ENCODE measurements around the gene HOXC10. TPM values are rescaled to one million over a fixed set of nuclear protein-coding genes. Genes with fewer than 3 reads are reported as not detected.

Gene HOXC10
- total and polyA plus RNA-seq, 2 donors (not counting 3 experiments of a cell fraction or from before 2014, with no cell fraction given): 0.18 TPM; not detected in 1

- BruUV-seq (replicated peaks): no TSS peak
- no peaks in the 10 kb centered on the region for H3K4me1 ChIP-seq (ENCODE audit: control insufficient read depth, extremely low read depth, insufficient read depth, low read length)
- peaks cover 77 to 95% of the 10 kb centered on the region in 2 experiments for H3K27me3 ChIP-seq (ENCODE audit: control insufficient read depth in 2 of 2, insufficient read depth in 2 of 2, low read length in 2 of 2)
- DNase-seq (ENCODE audit: low read depth, low spot score) (no peak), FAIRE-seq (no peak)
- intact Hi-C loops (cut with micrococcal nuclease) (no loop called here), dilution Hi-C loops (cut with MboI; ENCODE audit: extremely low pct_ligation_motif_present, low sequenced_read_pairs) (no loop called here)
- no peak overlapping the region for H3K9ac ChIP-seq (replicated peaks; ENCODE audit: extremely low read depth, insufficient read depth, low read length)
- ChIA-PET POLR2A (no interaction called here), CTCF (interaction anchor here (1.2 to 2.2 kb wide), 2 partner anchors 10 to 260 kb away, joined by 3 to 9 read pairs; no protein-coding TSS in a partner anchor)
- H3K4me2 ChIP-seq (ENCODE audit: insufficient read depth, low read length): no peak overlapping the region
- no peak for TF ChIP-seq POLR2A (IDR thresholded peaks at IDR 0.05; ENCODE audit: low read depth, low read length)
- no peak for TF ChIP-seq EZH2 (IDR thresholded peaks at IDR 0.05; ENCODE audit: borderline replicate concordance, low read depth, low read length, severe bottlenecking)
- TF ChIP-seq FOS (IDR thresholded peaks at IDR 0.05; ENCODE audit: borderline replicate concordance, insufficient read depth, low read length): no peak
- TF ChIP-seq JUN (IDR thresholded peaks at IDR 0.05; ENCODE audit: borderline replicate concordance, insufficient read depth, insufficient read length, low read depth): no peak
- TF ChIP-seq, protein P1, sequence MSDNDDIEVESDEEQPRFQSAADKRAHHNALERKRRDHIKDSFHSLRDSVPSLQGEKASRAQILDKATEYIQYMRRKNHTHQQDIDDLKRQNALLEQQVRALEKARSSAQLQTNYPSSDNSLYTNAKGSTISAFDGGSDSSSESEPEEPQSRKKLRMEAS (IDR thresholded peaks at IDR 0.05; ENCODE audit: insufficient read depth, insufficient read length): no peak
- H3K27ac ChIP-seq (ENCODE audit: insufficient read depth, low read depth, low read length): no peak overlapping the region
- no peaks in the 10 kb centered on the region for H4K20me1 ChIP-seq (replicated peaks; ENCODE audit: control insufficient read depth, extremely low read depth, insufficient read depth, low read length)
- H2AFZ ChIP-seq (ENCODE audit: low read depth, low read length): no peak overlapping the region
- no peaks in the 10 kb centered on the region for H3K9me1 ChIP-seq (replicated peaks; ENCODE audit: control insufficient read depth, extremely low read depth, insufficient read depth, low read length)
- H3K79me2 ChIP-seq (ENCODE audit: control insufficient read depth, insufficient read depth, low read length): no peaks in the 10 kb centered on the region
- H3K4me3 ChIP-seq (replicated peaks in 1 of 3; ENCODE audit: insufficient read depth in 1 of 3, low read depth in 1 of 3, low read length in 3 of 3): no peak overlapping the region
- no peaks in the 10 kb centered on the region for H3K36me3 ChIP-seq (ENCODE audit: control insufficient read depth in 2 of 2, extremely low read depth in 1 of 2, insufficient read depth in 2 of 2, low read length in 2 of 2)
- H3K9me3 ChIP-seq (replicated peaks; ENCODE audit: control insufficient read depth, insufficient read depth, low read length): no peaks in the 10 kb centered on the region
Measured at GRCh38 chr12:53941750-53942149, 43.2 kb upstream of the HOXC10 start.

DNA sequence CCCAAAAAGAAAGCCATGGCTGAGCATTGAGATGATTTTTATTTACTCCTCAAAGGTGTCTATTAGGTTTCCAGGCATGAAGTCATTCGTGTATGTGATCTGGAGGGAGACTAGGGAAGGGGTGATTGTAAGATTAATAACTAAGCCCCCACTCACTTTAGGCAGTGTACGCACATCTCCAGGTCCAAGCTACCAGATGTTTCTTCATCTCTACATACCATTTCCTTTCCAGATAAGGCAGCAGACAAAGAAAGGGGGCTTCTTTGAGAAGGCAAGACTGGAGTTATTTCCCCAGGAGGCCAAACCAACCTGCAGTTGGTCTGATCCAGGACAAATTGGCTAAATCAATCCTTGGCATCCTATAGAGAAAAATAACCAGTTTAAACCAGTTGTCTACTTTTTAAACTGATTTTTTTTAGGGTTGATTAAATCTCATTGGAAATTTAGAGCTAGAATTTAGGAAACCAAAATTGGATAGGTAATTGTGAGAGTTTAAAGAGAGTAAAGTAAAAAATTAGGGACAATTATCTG is 42.4 kb upstream of the HOXC10 start:
- DNase-seq (ENCODE audit: low read depth, low spot score) (no peak), FAIRE-seq (no peak)
- H3K9me1 ChIP-seq (replicated peaks; ENCODE audit: control insufficient read depth, extremely low read depth, insufficient read depth, low read length): no peaks in the 10 kb centered on the region
- no peaks in the 10 kb centered on the region for H3K9me3 ChIP-seq (replicated peaks; ENCODE audit: control insufficient read depth, insufficient read depth, low read length)
- no peak overlapping the region for H3K27ac ChIP-seq (ENCODE audit: insufficient read depth, low read depth, low read length)
- POLR2A ChIA-PET: no interaction called here
- H3K36me3 ChIP-seq (ENCODE audit: control insufficient read depth in 2 of 2, extremely low read depth in 1 of 2, insufficient read depth in 2 of 2, low read length in 2 of 2): no peaks in the 10 kb centered on the region
- dilution Hi-C loops (cut with MboI; ENCODE audit: extremely low pct_ligation_motif_present, low sequenced_read_pairs) (no loop called here), intact Hi-C loops (cut with micrococcal nuclease) (no loop called here)
- no peak overlapping the region for H3K4me3 ChIP-seq (replicated peaks in 1 of 3; ENCODE audit: insufficient read depth in 1 of 3, low read depth in 1 of 3, low read length in 3 of 3)
- no peak overlapping the region for H3K4me2 ChIP-seq (ENCODE audit: insufficient read depth, low read length)
- H3K4me1 ChIP-seq (ENCODE audit: control insufficient read depth, extremely low read depth, insufficient read depth, low read length): no peaks in the 10 kb centered on the region
- H3K27me3 ChIP-seq (ENCODE audit: control insufficient read depth in 2 of 2, insufficient read depth in 2 of 2, low read length in 2 of 2): peaks cover 76 to 93% of the 10 kb centered on the region in 2 experiments
- H3K9ac ChIP-seq (replicated peaks; ENCODE audit: extremely low read depth, insufficient read depth, low read length): no peak overlapping the region
- CTCF ChIA-PET: no interaction called here
- H2AFZ ChIP-seq (ENCODE audit: low read depth, low read length): no peak overlapping the region
- no peaks in the 10 kb centered on the region for H4K20me1 ChIP-seq (replicated peaks; ENCODE audit: control insufficient read depth, extremely low read depth, insufficient read depth, low read length)
- no peaks in the 10 kb centered on the region for H3K79me2 ChIP-seq (ENCODE audit: control insufficient read depth, insufficient read depth, low read length)
- no TSS peak for BruUV-seq (replicated peaks)
- TF ChIP-seq, protein P1 (IDR thresholded peaks at IDR 0.05; ENCODE audit: insufficient read depth, insufficient read length): no peak
- no peak for TF ChIP-seq POLR2A (IDR thresholded peaks at IDR 0.05; ENCODE audit: low read depth, low read length)
- no peak for TF ChIP-seq FOS (IDR thresholded peaks at IDR 0.05; ENCODE audit: borderline replicate concordance, insufficient read depth, low read length)
- no peak for TF ChIP-seq CTCF (IDR thresholded peaks at IDR 0.05; ENCODE audit: extremely low read depth in 1 of 2, insufficient read depth in 1 of 2, low read depth in 1 of 2, low read length in 2 of 2)
- no peak for TF ChIP-seq GATA2 (IDR thresholded peaks at IDR 0.05; ENCODE audit: insufficient read depth, insufficient read length, low read depth, low read length)
- TF ChIP-seq MYC (IDR thresholded peaks at IDR 0.05; ENCODE audit: low read depth, low read length): no peak
- no peak for TF ChIP-seq POLR2AphosphoS5 (IDR thresholded peaks at IDR 0.05; ENCODE audit: insufficient read depth, low read depth, low read length)
- TF ChIP-seq EZH2 (IDR thresholded peaks at IDR 0.05; ENCODE audit: borderline replicate concordance, low read depth, low read length, severe bottlenecking): no peak
- no peak for TF ChIP-seq JUN (IDR thresholded peaks at IDR 0.05; ENCODE audit: borderline replicate concordance, insufficient read depth, insufficient read length, low read depth)

Data from endothelial cell of umbilical vein (primary cell).